K562 (cell line): ENCODE measurements around the gene RNASEH1. TPM values are rescaled to one million over a fixed set of nuclear protein-coding genes. Genes with fewer than 3 reads are reported as not detected.

ENCODE experiments used
- ADNP ChIP-seq: fragments of 200-800 bp; sonication (Bioruptor generic); IDR thresholded peaks from 2 replicates; pipeline ENCODE4 v1.6.1; 2016; ENCODE audit warnings: missing genetic modification characterization, missing compliant biosample characterization
- CBX3 ChIP-seq, 2 experiments: IDR thresholded peaks; 1 replicate in 1 of 2; 2 replicates in 1 of 2; pipeline ENCODE4 v1.6.1; 2012; ENCODE audit warnings: inconsistent platforms in 2 of 2, low read length in 2 of 2, borderline replicate concordance in 1 of 2, control low read depth in 1 of 2
- ETS1 ChIP-seq: conservative IDR thresholded peaks from 2 replicates; pipeline ENCODE4 v1.6.1; 2011; ENCODE audit warnings: low read depth, mild to moderate bottlenecking, low read length; ENCODE audit not compliant: control insufficient read depth
- NR2C1 ChIP-seq, 2 experiments: fragments of 450-650 bp; IDR thresholded peaks; 2 replicates each; pipeline ENCODE4 v1.6.1; 2017; ENCODE audit warnings: mild to moderate bottlenecking in 2 of 2, antibody characterized with exemption in 1 of 2, inconsistent platforms in 1 of 2, missing compliant biosample characterization in 1 of 2, missing genetic modification characterization in 1 of 2
- polyA plus RNA-seq, 8 experiments: library from polyadenylated mRNA; depleted of rRNA in 4 of 8; stranded (reverse) in 5 of 8; unstranded in 3 of 8; fragments of >200 nt; fragmentation: Nextera tagmentation in 2 of 8; fragmentation: Illumina TruSeq in 1 of 8; extraction: Ambion mirVana in 2 of 8; extraction: Trizol in 1 of 8; gene quantifications; 2 replicates each; pipeline versions ENCODE4 v1.2.1 to v1.2.3, GENCODE V29; 2011 to 2014; ENCODE audit warnings: inconsistent platforms in 1 of 8, missing spikeins in 1 of 8
- total RNA-seq, 7 experiments: library from RNA; depleted of rRNA in 6 of 7; stranded (reverse); fragments of >200 nt in 6 of 7; fragmentation: Illumina TruSeq in 2 of 7; extraction: Trizol in 2 of 7; gene quantifications; 2 replicates each; pipeline versions ENCODE4 v1.2.1 to v1.2.3, GENCODE V29; 2011 to 2021; ENCODE audit warnings: low replicate concordance in 1 of 7
- TF ChIP-seq, protein P1 (sequence below): fragments of 450-650 bp; IDR thresholded peaks from 2 replicates; pipeline ENCODE4 v1.6.1; 2016; ENCODE audit warnings: borderline replicate concordance

The RNASEH1 gene
- total and polyA plus RNA-seq, 9 of the 15 experiments (the other 6 are each of a cell fraction or from before 2014, with no cell fraction given), result 25.7 to 47.5 (median 42.8) TPM

GRCh38 chr2:3527886-3528785 is 30.0 kb downstream of the RNASEH1 start (continued):
- TF ChIP-seq, protein P1, sequence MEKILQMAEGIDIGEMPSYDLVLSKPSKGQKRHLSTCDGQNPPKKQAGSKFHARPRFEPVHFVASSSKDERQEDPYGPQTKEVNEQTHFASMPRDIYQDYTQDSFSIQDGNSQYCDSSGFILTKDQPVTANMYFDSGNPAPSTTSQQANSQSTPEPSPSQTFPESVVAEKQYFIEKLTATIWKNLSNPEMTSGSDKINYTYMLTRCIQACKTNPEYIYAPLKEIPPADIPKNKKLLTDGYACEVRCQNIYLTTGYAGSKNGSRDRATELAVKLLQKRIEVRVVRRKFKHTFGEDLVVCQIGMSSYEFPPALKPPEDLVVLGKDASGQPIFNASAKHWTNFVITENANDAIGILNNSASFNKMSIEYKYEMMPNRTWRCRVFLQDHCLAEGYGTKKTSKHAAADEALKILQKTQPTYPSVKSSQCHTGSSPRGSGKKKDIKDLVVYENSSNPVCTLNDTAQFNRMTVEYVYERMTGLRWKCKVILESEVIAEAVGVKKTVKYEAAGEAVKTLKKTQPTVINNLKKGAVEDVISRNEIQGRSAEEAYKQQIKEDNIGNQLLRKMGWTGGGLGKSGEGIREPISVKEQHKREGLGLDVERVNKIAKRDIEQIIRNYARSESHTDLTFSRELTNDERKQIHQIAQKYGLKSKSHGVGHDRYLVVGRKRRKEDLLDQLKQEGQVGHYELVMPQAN, result peak; percentile 23; the same call in 1 of the 2 replicates
- no peak for TF ChIP-seq ETS1
- TF ChIP-seq ADNP (tag), result peak; percentile 45; the same call in 1 of the 2 replicates
- peak in 1 of 2 experiments; percentile 55; a peak in 1 of 3 replicates for TF ChIP-seq CBX3 (IDR thresholded peaks at IDR 0.05; ENCODE audit: borderline replicate concordance in 1 of 2, low read length in 2 of 2)
- 0 out of 2 replicates have a peak, but pooled peaks have one; percentile 0 for TF ChIP-seq NR2C1 (IDR thresholded peaks at IDR 0.05)
- TF ChIP-seq NR2C1 (tag; IDR thresholded peaks at IDR 0.05), result no peak
- TF ChIP-seq, all 486 proteins: peak for 13
